HL-60/S4 (cell line): ENCODE measurements around the gene NKX2-3.

Source experiments
- in situ Hi-C: fragments of 300-500 bp; cut with MboI; formaldehyde crosslinking; loops from 2 replicates; pipeline ENCODE4 v1.14.3; 2022; ENCODE audit warnings: low sequenced_read_pairs

The NKX2-3 gene

DNA sequence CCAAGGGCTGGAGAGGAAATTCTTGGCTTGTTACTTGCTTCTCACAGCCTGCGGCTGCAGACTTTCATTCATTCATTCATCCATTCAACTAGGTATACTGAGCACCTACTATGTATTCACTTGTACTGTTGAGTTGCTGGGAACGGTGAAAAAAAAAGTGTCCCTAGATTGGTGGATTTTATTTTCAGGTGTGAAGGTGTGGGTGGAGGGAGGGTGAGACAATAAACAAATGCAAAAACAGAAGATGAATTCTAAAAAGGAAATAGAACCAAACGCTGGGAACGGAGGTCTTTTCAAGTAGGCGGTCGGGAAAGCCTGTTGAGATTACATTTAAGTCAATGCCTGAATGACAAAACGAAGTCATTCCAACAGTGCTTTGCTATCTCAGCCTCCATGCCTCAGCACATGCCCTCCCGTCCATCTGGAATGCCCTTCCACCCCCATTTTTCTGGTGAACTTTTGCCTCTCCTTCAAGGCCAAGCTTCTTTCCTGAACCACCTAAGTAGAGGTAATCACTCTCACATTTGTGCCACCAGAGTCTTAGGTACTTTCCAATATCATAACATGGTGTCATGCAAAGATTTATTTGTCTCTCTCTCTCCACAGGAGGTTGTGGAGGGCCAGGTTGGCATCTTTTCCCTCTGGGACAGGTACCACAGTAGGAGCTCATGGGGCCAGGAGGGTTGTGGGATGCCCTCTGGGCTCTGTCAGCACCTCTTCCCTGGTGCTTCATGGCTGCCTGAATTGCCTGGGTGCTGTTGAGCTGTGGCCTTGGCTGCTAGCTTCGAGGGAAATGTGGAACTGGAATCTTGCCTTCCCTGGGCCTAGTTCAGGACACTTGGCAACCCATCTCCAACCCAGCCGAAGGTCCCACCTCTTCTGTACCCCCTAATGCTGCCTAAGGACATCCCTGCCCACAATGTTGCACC lies 5.5 kb downstream of the NKX2-3 start:
- in situ Hi-C loops, result no loop called here

DNA sequence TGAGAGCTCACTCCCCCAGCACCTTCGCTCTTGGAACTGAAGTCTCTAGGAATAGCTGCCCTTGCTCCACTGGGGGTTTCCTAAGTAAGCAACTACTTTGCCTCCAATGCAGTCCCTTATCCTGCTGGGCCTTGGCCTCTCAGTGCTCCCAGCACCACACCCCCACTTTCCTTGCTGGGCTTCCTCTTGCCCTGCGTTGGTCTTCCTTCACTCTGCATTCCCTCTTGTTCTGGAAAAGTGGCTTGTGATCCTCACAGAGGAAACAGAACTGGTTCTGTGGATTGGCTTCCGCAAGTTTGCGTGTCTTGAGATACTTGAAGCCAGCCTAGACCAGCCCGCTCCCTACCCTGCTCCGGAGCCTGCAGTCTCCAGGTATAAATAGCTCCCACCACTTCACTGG lies 6.4 kb downstream of the NKX2-3 start:
- in situ Hi-C loops, result no loop called here

DNA sequence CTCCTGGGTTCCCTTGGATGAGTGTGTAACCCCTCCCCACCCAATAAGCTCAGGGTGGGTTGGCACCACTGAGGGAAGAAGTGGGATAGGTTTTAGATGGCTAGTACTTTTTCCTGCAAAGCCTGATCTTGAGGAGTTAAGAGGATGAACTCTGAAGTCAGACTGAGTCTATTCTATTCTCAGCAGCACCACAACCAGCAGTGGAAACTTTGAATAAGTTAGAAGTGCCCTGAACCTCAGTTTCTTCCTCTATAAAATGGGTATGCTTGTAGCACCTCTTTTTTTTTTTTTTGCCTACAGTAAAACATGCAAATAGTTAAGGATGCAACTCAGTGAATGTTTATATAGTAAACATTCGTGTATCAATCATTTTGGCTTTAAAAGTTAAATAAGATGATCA lies 7.1 kb downstream of the NKX2-3 start:
- in situ Hi-C loops, result no loop called here

DNA sequence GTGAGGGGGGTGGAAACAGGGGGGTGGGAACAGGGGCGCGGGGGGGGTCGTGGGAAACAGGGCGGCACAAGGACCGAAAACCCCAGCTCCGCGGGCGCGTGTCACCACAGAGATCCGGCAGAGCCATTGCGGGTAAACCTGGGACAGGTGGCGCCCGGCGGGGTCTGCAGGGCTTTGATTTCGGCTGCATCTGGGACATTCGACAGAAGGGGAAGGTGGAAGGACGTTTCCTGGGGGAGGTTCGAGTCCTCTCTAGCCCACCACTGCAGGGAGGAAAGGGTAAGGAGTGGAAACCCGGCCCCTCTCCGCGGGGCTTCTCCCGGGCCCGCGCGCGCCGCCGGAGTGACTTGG lies 7.5 kb downstream of the NKX2-3 start:
- in situ Hi-C loops, result no loop called here

DNA sequence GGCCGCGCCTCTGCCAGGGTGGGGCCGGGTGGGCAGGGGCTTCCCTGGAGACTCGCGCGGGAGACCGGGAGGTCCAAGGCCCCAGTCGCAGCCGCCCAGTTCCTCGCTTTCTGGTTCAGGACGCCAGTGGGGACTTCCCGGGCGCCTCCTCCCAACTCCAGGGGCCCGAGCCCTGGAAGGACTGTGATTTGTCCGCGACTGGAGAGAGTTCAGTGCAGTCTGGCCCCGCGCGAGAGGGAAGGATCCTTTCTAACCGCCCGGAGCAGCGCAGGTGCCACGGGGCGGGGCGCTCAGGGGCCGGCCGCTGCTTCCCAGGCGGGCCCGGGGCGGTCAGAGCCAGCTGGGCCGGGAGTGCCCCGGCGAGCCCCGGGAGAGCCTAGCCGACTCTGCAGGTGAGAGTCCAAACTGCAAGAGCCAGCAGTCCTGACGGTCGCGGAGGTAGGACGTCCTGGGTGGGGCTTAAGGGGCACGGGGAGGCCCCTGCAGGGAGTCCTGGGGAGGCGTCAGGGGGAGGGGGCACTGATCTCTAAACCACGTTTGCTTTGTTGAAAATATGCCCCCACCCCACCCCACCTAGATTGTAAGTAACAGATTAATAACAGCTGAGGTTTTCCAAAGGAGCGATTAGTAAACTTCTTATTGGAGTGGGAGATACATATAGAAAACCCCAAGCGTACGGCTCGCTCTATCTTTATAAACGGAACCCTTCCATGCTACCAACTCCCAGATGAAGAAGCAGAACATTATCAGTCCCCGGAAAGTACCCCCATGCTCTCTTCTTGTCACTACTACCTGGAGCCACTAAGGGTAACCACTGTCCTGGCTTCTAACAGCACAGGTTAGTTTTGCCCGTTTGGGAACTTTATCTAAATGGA lies 8.2 kb downstream of the NKX2-3 start:
- in situ Hi-C loops, result no loop called here

DNA sequence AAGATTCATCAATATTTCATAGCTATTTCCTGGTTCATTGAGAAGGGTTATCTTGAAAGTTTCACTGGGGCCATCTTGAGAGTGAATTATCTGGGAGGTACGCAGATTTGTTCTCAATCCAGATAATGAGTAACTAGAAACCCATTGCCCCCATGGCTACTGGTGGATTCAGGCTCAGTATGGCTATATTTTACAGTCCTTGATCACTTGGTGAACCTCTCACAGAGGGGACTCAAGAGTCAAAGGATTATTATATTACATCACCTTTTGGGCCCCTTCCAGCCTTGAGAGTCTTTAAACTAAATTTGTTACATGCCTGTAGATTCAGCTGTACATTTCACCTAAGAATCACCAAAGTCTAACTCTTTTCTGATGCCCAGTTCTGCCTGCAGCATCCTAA lies 11.6 kb downstream of the NKX2-3 start:
- in situ Hi-C loops, result no loop called here

DNA sequence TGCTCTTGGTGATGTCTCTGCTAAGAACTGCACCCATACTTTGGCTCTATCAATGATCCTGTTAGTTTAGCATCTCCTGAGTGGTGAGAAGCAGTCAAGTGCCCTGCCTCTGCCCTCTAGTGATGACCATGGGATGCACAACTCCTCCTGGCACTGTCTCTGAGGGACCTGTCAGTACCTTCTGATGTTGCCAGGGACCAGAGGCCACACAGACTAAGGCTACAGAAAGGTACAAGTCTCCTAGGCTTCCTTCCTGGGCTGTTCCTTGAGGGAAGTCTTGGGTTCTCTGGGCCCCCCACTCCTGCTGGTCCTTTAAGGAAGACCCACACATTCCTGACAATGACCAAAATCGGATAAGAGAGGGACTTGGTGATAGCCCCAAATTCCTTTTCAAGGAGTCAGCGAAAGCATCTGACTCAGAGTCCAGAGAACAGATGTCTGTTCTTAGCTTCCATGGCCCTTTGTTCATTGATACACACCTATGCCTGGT lies 15.3 kb downstream of the NKX2-3 start:
- in situ Hi-C loops, result no loop called here

DNA sequence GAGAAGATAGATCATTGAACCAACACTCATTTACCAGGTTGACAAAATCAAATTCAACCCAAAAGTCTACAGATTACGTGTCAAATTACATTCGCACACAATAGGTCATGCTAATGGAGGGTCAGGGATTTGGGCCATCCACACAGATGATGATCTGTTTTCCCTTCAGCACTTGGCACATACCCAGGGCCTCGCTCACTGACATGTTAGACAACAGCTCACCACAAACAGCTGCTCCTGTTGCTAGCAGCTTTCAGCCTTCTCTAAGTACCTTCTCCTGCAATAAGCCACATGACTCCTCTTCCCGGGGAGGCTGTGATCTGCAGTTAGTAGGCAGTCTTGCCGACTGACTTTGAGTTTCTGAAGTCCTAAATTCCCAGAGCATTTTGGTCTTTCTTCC lies 18.4 kb downstream of the NKX2-3 start:
- in situ Hi-C loops, result loop anchor here (10.0 kb wide), 1 partner anchor 164 kb away; no protein-coding TSS in a partner anchor

DNA sequence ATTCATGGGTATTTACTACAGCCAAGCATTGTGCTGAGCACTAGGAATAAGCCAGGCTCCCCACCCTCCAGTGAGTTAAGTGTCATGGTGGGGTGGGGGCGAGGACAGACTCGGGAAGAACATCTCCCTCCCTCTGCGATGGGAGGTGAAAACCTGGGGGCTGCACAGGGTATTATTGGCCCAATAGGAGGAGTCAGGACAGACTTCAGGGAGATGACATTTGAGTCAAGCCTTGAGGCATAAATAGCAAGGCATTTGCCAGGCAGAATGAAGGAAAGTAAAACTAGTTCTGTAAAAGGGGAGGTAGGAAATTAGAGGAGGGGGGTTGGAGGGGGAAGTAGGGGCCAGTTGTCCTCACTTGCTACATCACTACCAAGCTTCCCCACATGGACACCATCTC lies 18.9 kb downstream of the NKX2-3 start:
- in situ Hi-C loops, result loop anchor here (10.0 kb wide), 1 partner anchor 163 kb away; no protein-coding TSS in a partner anchor

DNA sequence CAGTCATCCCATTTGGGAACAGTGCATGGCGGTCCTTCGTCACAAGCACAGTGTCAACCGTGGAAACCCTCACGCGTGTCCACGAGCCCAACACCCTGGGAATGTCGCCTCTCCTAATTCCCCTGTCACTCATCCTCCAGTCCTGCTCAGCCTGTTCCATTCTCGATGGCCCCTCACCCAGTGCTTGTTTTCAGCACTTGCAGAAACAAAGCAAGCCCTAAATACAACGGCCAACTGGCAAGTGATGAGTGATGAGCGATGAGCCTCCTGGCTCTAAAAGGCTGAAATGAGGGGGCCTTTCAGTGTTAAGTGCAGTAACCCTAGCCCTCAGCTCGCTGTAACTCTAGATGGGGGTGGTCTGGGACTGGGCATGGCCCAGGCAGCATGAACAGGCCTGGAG lies 22.6 kb downstream of the NKX2-3 start:
- in situ Hi-C loops, result loop anchor here (10.0 kb wide), 1 partner anchor 159 kb away; no protein-coding TSS in a partner anchor

DNA sequence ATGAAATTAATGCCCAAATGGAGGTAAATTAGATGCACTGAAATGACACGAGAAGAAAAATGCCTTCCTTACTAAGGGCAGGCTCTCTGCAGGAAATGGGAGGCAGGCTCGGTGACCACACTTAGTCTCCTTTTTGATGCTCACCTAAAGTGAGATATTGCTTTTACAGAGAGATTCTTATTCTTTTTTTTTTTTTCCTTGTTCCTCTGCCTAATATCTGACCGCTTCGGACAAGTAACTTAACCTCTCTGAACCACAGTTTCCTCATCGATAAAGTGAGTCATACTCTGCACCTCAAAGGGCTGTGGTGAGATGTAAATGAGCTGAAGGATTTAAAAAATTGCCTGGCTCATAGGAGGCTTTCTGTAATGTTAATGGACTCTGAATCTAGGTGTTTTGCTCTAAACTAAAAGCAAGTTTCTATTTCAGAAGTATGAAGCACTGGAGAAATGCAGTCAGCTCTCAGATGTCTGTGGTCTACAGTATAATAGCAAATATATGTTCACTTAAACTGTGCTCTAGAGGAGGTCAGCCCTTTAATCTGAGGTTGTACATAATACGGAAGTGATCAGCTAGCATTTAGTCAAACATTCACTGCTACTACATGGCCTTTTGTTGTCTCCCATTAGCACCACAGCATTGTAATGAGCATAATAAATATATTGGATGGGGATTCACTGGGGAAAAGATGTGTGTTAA lies 23.2 kb downstream of the NKX2-3 start:
- in situ Hi-C loops, result loop anchor here (10.0 kb wide), 1 partner anchor 159 kb away; no protein-coding TSS in a partner anchor

DNA sequence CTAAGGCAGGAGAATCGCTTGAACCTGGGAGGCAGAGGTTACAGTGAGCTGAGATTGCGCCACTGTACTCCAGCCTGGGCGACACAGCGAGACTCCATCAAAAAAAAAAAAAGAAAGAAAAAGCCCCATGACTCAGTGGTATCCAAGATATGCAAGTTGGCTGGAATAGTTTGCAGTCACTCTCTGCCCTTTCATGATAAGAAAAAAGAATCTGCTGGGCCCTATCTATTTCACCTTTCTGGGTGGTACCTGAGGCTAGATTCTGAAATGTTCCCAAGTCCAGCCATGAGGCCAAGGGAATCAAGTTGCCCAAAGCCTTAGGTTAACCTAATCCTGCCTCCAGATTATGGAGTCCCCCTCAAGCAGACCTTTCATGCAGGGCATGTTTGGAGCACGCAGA lies 24.3 kb downstream of the NKX2-3 start:
- in situ Hi-C loops, result loop anchor here (10.0 kb wide), 1 partner anchor 158 kb away; no protein-coding TSS in a partner anchor

DNA sequence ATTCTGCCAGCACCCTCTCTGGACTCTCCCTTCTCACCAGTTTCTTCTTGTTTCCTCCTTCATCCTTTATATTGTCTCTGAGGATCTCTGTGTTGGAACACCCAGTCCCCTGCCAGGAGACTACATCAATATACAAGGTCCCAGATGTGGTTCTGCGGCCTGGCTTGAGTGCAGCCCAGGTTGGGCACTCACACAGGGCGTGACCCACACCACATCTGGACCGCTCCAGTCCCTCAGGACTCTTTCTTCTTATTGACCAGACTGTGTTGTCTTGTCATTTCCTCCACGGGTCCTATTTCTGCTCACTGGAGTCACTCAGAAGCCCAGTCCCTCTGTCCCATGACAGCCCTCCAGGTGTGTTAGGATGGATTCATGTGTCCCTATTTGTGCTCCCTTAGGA lies 26.0 kb downstream of the NKX2-3 start:
- in situ Hi-C loops, result loop anchor here (10.0 kb wide), 1 partner anchor 156 kb away; no protein-coding TSS in a partner anchor

DNA sequence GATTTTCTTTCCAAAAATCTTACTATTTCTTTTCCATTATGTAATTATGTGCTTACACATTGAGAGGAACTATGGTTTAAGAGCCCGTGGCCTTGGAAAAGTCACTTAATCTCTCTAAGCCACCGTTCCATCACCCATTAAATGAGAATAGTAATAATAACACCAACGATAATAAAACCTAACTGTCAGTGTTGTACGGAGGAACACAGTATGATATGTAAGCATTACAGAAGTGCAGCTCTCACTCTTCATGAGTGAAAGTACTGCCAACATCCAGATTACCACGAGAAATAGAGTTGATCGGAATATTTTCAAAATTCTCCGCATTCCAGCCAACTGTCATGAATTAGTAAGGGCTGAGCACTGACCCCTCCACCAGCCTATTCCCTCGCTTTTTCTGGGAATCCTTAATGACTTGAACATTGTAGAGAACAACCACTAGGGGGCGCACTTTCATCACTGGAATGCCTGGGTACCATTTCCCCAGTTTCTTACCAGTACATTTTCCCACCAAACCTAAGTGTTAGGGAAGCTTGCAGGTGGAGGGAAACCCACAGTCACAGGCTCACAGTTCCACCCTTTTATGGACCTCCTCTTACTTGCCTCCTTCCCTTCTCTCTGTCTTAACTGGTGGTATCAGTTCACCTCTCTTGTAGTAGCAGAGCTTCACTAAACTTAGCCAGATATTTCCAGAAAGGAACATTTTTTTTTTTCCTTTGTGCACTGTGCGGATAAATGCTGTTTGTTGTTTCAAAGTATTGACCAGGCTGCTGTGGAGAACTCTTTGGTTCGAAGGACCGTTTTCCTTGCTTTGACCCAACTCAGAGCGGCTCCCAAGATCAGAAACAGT lies 27.8 kb downstream of the NKX2-3 start:
- in situ Hi-C loops, result no loop called here

DNA sequence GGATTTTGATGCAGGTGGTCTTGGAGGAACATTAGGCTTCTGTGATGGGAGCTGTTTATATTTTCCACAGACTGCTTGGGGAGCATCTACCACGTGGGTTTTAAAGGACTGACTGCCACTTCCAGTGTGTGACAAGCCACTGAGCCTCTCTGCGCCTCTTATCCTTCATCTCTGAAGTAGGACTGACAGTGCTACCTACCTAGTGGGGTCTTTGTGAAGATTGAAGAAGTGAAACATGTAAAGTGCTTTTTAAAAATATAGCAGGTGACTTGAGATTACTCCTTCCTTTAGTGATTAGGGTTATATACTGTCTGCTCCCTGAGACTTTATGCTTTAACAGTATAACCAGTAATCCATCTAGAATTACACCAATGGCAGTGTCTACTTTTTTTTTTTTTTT lies 29.9 kb downstream of the NKX2-3 start:
- in situ Hi-C loops, result no loop called here

DNA sequence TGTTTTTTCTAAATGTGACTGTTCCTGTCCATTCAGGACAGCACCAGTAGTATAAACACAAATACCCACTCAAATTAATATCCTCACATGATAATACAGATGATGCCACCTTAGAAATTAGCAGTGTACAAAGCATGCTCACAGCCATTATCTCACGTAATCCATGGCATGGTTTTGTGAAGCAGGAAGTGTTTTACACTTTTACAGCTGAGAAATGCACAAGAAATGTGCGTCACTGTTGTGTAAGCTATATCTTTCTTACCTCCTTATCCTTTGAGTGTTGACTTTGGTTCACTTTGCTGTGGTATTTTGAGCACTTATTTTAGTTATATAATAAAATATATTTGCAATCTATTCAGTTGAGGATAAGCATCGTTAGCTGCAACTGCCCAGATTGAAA lies 31.6 kb downstream of the NKX2-3 start:
- in situ Hi-C loops, result no loop called here

DNA sequence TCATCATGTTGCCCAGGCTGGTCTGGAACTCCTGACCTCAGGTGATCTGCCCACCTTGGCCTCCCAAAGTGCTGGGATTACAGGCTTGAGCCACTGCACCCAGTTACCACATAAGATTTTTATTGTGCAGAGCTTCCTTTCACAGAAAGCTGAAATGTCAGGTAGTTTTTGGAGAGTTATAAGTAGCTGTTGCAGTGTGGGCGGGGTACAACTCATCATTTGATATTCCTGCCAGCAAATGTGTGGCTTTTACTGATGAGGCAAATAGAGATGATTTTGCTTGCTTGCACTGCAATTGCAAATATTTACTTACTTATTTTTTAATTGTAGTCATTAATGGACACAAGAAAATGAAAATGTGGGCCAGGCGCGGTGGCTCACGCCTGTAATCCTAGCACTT lies 32.4 kb downstream of the NKX2-3 start:
- in situ Hi-C loops, result no loop called here

DNA sequence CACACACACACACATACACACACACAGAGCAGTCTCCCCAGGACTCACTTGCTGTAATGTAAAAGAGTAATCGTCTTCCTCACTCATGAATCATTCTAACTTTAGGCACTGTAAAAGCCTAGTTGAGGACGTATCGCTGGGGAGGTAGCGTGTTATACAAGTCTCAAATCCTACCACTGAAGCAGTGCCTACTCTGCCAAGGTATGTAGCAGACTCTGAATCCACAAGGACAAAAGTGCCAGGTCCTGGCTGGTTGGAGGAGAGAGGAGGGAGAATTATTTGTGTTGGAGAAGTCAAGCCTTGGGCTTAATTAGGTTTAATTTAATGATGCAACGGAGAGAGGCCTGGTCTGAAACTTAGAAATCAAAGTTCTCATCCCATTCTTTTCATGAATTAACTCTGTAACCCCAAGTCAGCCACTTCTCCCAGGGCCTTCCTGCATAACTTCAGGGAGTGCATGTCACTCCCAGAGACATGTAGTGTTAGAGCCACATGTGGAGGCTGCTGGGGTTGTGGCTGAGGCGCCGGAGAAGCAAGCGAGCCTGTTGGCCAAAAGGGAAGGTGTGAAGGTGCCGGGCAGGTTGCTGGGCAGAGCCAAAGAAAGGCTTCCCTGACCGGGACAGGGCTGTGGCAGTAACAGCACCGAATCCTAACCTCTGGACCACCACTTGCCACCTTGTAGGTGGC lies 36.7 kb downstream of the NKX2-3 start:
- in situ Hi-C loops, result no loop called here

DNA sequence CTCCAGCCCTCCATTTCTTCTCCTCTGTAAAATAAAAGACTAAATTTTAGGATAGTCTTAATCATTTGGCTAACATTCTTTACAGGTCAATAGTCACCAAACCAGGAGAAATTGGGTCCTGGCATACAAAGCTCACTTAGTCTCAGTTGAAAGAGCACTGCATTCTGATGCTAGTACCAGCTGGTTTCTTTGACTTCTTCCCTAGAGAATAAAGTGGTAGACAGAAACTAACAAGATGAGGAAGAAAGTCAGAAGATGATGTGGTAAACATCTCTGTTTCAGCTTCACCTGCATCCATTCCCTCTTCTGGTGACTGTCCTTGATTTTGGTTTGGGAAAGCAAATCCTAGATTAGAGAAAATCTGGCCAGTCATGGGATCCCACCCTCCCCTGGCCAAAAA lies 37.2 kb downstream of the NKX2-3 start:
- in situ Hi-C loops, result no loop called here
